GM15510 (cell line): ENCODE measurements around the gene SNX25.

Experiments
- POLR2A ChIP-seq: IDR thresholded peaks from 3 replicates; pipeline ENCODE4 v1.6.1; 2011; ENCODE audit warnings: borderline replicate concordance; ENCODE audit not compliant: insufficient read length; ENCODE audit errors: extremely low read depth

SNX25 gene

GRCh38 chr4:185334326-185334725 is 124.9 kb downstream of the SNX25 start:
- no peak for TF ChIP-seq POLR2A

- no peak for TF ChIP-seq POLR2A
These were observed 126.2 kb downstream of the SNX25 start for GRCh38 chr4:185335579-185335978.

- TF ChIP-seq POLR2A = no peak
These were observed 130.5 kb downstream of the SNX25 start for GRCh38 chr4:185339941-185340340.

GRCh38 chr4:185341377-185341776 is 132.0 kb downstream of the SNX25 start:
- no peak for TF ChIP-seq POLR2A

- peak; percentile 20 for TF ChIP-seq POLR2A
These were observed 132.4 kb downstream of the SNX25 start for GRCh38 chr4:185341841-185342240.

GRCh38 chr4:185343726-185344581 is 134.6 kb downstream of the SNX25 start:
- no peak for TF ChIP-seq POLR2A

- TF ChIP-seq POLR2A = no peak
These were observed 135.5 kb downstream of the SNX25 start for GRCh38 chr4:185344743-185345538.

GRCh38 chr4:185346975-185347601 is 137.7 kb downstream of the SNX25 start:
- no peak for TF ChIP-seq POLR2A

- no peak for TF ChIP-seq POLR2A
These were observed 142.3 kb downstream of the SNX25 start for GRCh38 chr4:185351691-185352090.

GRCh38 chr4:185352202-185352601 is 142.8 kb downstream of the SNX25 start:
- no peak for TF ChIP-seq POLR2A

GRCh38 chr4:185352741-185353140 is 143.3 kb downstream of the SNX25 start:
- TF ChIP-seq POLR2A = no peak

GRCh38 chr4:185357211-185357610 is 147.8 kb downstream of the SNX25 start:
- no peak for TF ChIP-seq POLR2A

- TF ChIP-seq POLR2A = no peak
These were observed 148.5 kb downstream of the SNX25 start for GRCh38 chr4:185357733-185358440.

GRCh38 chr4:185358514-185358913 is 149.1 kb downstream of the SNX25 start:
- no peak for TF ChIP-seq POLR2A
